Naive thymus-derived CD4-positive, alpha-beta T cell (primary cell): ENCODE measurements around the gene BTBD19. TPM values are rescaled to one million over a fixed set of nuclear protein-coding genes. Genes with fewer than 3 reads are reported as not detected.
A peak's percentile ranks its signal among the peaks of the same experiment; 100 is the strongest.

Experiments
- ATAC-seq: fragments of 150-1000 bp; cut with Tn5 transposase; 2 replicates; pipeline ENCODE4 v1.10.0; 2021; ENCODE audit warnings: mild to moderate bottlenecking, moderate library complexity
- CTCF ChIA-PET: fragments of 350-600 bp; sonication (Branson Sonifier 250); formaldehyde crosslinking; loops from one replicate; lab custom pipeline; 2021; ENCODE audit warnings: antibody characterized with exemption; lab: Charles Lee
- POLR2A ChIA-PET: fragments of 350-600 bp; sonication (Branson Sonifier 250); formaldehyde crosslinking; loops from one replicate; lab custom pipeline; 2021; ENCODE audit warnings: antibody characterized with exemption, inconsistent platforms; lab: Charles Lee
- DNase-seq, 9 donors: peaks; one replicate each; pipeline versions ENCODE4 v3.0.0 to v3.0.0-alpha.2; 2020 to 2022; ENCODE audit warnings: mixed read lengths in 1 of 9
- H3K27ac ChIP-seq: one replicate; pipeline ENCODE4 v1.7.0; 2013; ENCODE audit warnings: mild to moderate bottlenecking, low read depth, low read length, moderate library complexity
- H3K27me3 ChIP-seq, 2 donors: one replicate each; pipeline ENCODE4 v1.7.0; 2013; ENCODE audit warnings: low read length in 2 of 2, mild to moderate bottlenecking in 2 of 2, moderate library complexity in 2 of 2; ENCODE audit not compliant: control insufficient read depth in 2 of 2, insufficient read depth in 2 of 2
- H3K36me3 ChIP-seq, 3 experiments: 1 replicate in 2 of 3; 2 replicates in 1 of 3; pipeline ENCODE4 v1.7.0; 2013; ENCODE audit warnings: low read length in 3 of 3, mild to moderate bottlenecking in 3 of 3, moderate library complexity in 1 of 3; ENCODE audit not compliant: insufficient read depth in 3 of 3, control insufficient read depth in 2 of 3
- H3K4me1 ChIP-seq, 2 donors: one replicate each; pipeline ENCODE4 v1.7.0; 2013; ENCODE audit warnings: low read length in 2 of 2, mild to moderate bottlenecking in 2 of 2, moderate library complexity in 1 of 2; ENCODE audit not compliant: control insufficient read depth in 2 of 2, insufficient read depth in 2 of 2
- H3K4me3 ChIP-seq: 2 replicates; pipeline ENCODE4 v1.7.0; 2013; ENCODE audit warnings: mild to moderate bottlenecking, low read length
- H3K9me3 ChIP-seq, 3 experiments: 1 replicate in 2 of 3; 2 replicates in 1 of 3; pipeline ENCODE4 v1.7.0; 2013; ENCODE audit warnings: low read length in 3 of 3; ENCODE audit not compliant: control insufficient read depth in 2 of 3
- H3K27ac Mint-ChIP-seq, 9 donors: one replicate each; pipeline ENCODE4 v1.8.0; 2020 to 2022; ENCODE audit warnings: mixed read lengths in 9 of 9, mild to moderate bottlenecking in 8 of 9, moderate library complexity in 5 of 9, inconsistent platforms in 2 of 9
- H3K27me3 Mint-ChIP-seq, 5 donors: one replicate each; pipeline ENCODE4 v1.8.0; 2021 to 2022; ENCODE audit warnings: mixed read lengths in 5 of 5, mild to moderate bottlenecking in 1 of 5
- H3K36me3 Mint-ChIP-seq, 5 donors: one replicate each; pipeline ENCODE4 v1.8.0; 2020 to 2022; ENCODE audit warnings: mixed read lengths in 5 of 5, mild to moderate bottlenecking in 3 of 5, inconsistent platforms in 1 of 5
- H3K4me1 Mint-ChIP-seq, 7 donors: one replicate each; pipeline ENCODE4 v1.8.0; 2020 to 2022; ENCODE audit warnings: mixed read lengths in 7 of 7, mild to moderate bottlenecking in 3 of 7, inconsistent platforms in 1 of 7
- H3K4me3 Mint-ChIP-seq, 10 donors: one replicate each; pipeline ENCODE4 v1.8.0; 2020 to 2022; ENCODE audit warnings: mild to moderate bottlenecking in 10 of 10, mixed read lengths in 10 of 10, moderate library complexity in 6 of 10, inconsistent platforms in 2 of 10
- H3K9me3 Mint-ChIP-seq, 11 donors: one replicate each; pipeline ENCODE4 v1.8.0; 2020 to 2022; ENCODE audit warnings: mixed read lengths in 11 of 11, mild to moderate bottlenecking in 4 of 11, inconsistent platforms in 1 of 11, moderate library complexity in 1 of 11
- intact Hi-C, 2 donors: fragments of 100-400 bp; cut with micrococcal nuclease; formaldehyde crosslinking; loops; one replicate each; pipeline ENCODE4 v1.15.1; 2023
- polyA plus RNA-seq, 2 donors: library from polyadenylated mRNA; unstranded; fragments of 300-500 nt; fragmentation: Illumina TruSeq; gene quantifications; one replicate each; pipeline ENCODE4 v1.2.3, GENCODE V29; 2021
- total RNA-seq, 6 experiments: library from RNA in 5 of 6; stranded (reverse) in 5 of 6; gene quantifications; 1 replicate in 5 of 6; 2 replicates in 1 of 6; pipeline ENCODE4 v1.2.3 and lab custom pipeline; 2021 to 2026

The BTBD19 gene
- total and polyA plus RNA-seq, 7 experiments from 2014 or later, result 0.07 to 47.2 (median 12.5) TPM

- peak in 1 of 9 donors; percentile 8 for DNase-seq
- ChIA-PET CTCF (interaction anchor here (1.1 to 2.9 kb wide), 2 partner anchors 9 to 30 kb away, joined by 4 to 34 read pairs; partner anchors contain the start of genes BEST4, BTBD19 and DYNLT4), POLR2A (interaction anchor here (1.2 to 14.4 kb wide), 8 partner anchors 10 to 195 kb away, joined by 4 to 709 read pairs (median 44); partner anchors contain the start of genes BEST4, BTBD19, DYNLT4 and HECTD3)
- no peaks in the 10 kb centered on the region for H3K27me3 Mint-ChIP-seq
- intact Hi-C loops, result no loop called here
- H3K36me3 Mint-ChIP-seq, result peaks cover 0 to 18% (median 0%) of the 10 kb centered on the region in 5 donors
- Histone ChIP-seq H3K27me3 (no peaks in the 10 kb centered on the region), H3K9me3 (no peaks in the 10 kb centered on the region), H3K27ac (no peak overlapping the region), H3K36me3 (no peaks in the 10 kb centered on the region), H3K4me3 (no peak overlapping the region), H3K4me1 (peaks cover 8 to 33% of the 10 kb centered on the region in 2 donors)
- H3K4me1 Mint-ChIP-seq, result peaks cover 39 to 63% (median 55%) of the 10 kb centered on the region in 7 donors
- H3K27ac Mint-ChIP-seq, result peak overlapping the region in 8 of 9 donors; percentile 74 to 100 (median 93)
- H3K4me3 Mint-ChIP-seq, result peak overlapping the region; percentile 1 to 95 (median 61)
- ATAC-seq, result no peak
- H3K9me3 Mint-ChIP-seq, result peaks cover 0 to 3% (median 0%) of the 10 kb centered on the region in 11 donors
These were observed 9.0 kb downstream of the BTBD19 start for GRCh38 chr1:44817307-44817706.

- ChIA-PET POLR2A (interaction anchor here (1.0 to 14.4 kb wide), 13 partner anchors 11 to 194 kb away, joined by 3 to 709 read pairs (median 30); partner anchors contain the start of genes BEST4, BTBD19, DYNLT4 and EIF2B3), CTCF (interaction anchor here (0.8 to 3.0 kb wide), 4 partner anchors 9 to 30 kb away, joined by 3 to 44 read pairs (median 19); partner anchors contain the start of genes BEST4, BTBD19, DYNLT4 and PLK3)
- Histone ChIP-seq H3K4me3 (no peak overlapping the region), H3K27me3 (no peaks in the 10 kb centered on the region), H3K4me1 (peaks cover 8 to 33% of the 10 kb centered on the region in 2 donors), H3K27ac (no peak overlapping the region), H3K9me3 (no peaks in the 10 kb centered on the region), H3K36me3 (no peaks in the 10 kb centered on the region)
- Mint-ChIP-seq H3K4me3 (peak overlapping the region; percentile 56 to 95 (median 76)), H3K9me3 (peaks cover 0 to 3% (median 0%) of the 10 kb centered on the region in 11 donors), H3K27ac (peak overlapping the region; percentile 74 to 100 (median 100)), H3K4me1 (peaks cover 39 to 59% (median 54%) of the 10 kb centered on the region in 7 donors), H3K27me3 (no peaks in the 10 kb centered on the region), H3K36me3 (peaks cover 0 to 18% (median 0%) of the 10 kb centered on the region in 5 donors)
- ATAC-seq (no peak), DNase-seq (peak in 1 of 9 donors; percentile 7)
- intact Hi-C loops, result no loop called here
These were observed 9.6 kb downstream of the BTBD19 start for GRCh38 chr1:44817771-44818495.

- DNase-seq, result no peak
- H3K27me3 Mint-ChIP-seq, result no peaks in the 10 kb centered on the region
- H3K36me3 Mint-ChIP-seq, result peaks cover 0 to 14% (median 0%) of the 10 kb centered on the region in 5 donors
- H3K4me1 Mint-ChIP-seq, result peaks cover 34 to 51% (median 47%) of the 10 kb centered on the region in 7 donors
- Histone ChIP-seq H3K4me3 (peak overlapping the region; percentile 66), H3K27me3 (no peaks in the 10 kb centered on the region), H3K4me1 (peaks cover 3 to 26% of the 10 kb centered on the region in 2 donors), H3K36me3 (no peaks in the 10 kb centered on the region), H3K9me3 (no peaks in the 10 kb centered on the region), H3K27ac (peak overlapping the region; percentile 92)
- peak overlapping the region; percentile 91 to 96 (median 94) for H3K4me3 Mint-ChIP-seq
- intact Hi-C loops, result loop anchor here (1.0 kb wide), 5 partner anchors 10 to 88 kb away; partner anchors contain the start of genes RNU5D-1 (in 1 of the 2) and RPS8 (in 1 of the 2)
- CTCF ChIA-PET, result interaction anchor here (0.7 to 3.0 kb wide), 4 partner anchors 11 to 95 kb away, joined by 3 to 44 read pairs (median 20); partner anchors contain the start of genes BTBD19, DYNLT4 and PLK3
- H3K27ac Mint-ChIP-seq, result peak overlapping the region; percentile 99 to 100 (median 100)
- peaks cover 0 to under 1% (median 0%) of the 10 kb centered on the region in 11 donors for H3K9me3 Mint-ChIP-seq
- no peak for ATAC-seq
- POLR2A ChIA-PET, result interaction anchor here (0.6 to 14.4 kb wide), 31 partner anchors 8 to 1867 kb away, joined by 3 to 709 read pairs (median 5); partner anchors contain the start of genes BEST4, BTBD19, CCDC163 and DYNLT4
These were observed 10.9 kb downstream of the BTBD19 start for GRCh38 chr1:44819196-44819607.

- ATAC-seq (peak; percentile 86), DNase-seq (peak; percentile 75 to 91 (median 86))
- intact Hi-C loops, result loop anchor here (1.0 to 5.0 kb wide), 8 partner anchors 10 to 193 kb away; partner anchors contain the start of genes RNU5D-1 (in 2 of the 2), RPS8 (in 2 of the 2), BEST4 (in 1 of the 2) and HECTD3 (in 1 of the 2)
- peak overlapping the region; percentile 91 to 96 (median 94) for H3K4me3 Mint-ChIP-seq
- H3K4me3 ChIP-seq, result peak overlapping the region; percentile 66
- H3K27me3 ChIP-seq, result no peaks in the 10 kb centered on the region
- peak overlapping the region; percentile 92 for H3K27ac ChIP-seq
- CTCF ChIA-PET, result interaction anchor here (0.7 to 3.0 kb wide), 5 partner anchors 11 to 167 kb away, joined by 3 to 44 read pairs (median 5); partner anchors contain the start of genes BTBD19, DYNLT4, EIF2B3 and PLK3
- no peaks in the 10 kb centered on the region for H3K9me3 ChIP-seq
- POLR2A ChIA-PET, result interaction anchor here (0.6 to 14.4 kb wide), 39 partner anchors 8 to 1867 kb away, joined by 3 to 709 read pairs (median 5); partner anchors contain the start of genes BEST4, BTBD19, CCDC163 and DYNLT4
- no peaks in the 10 kb centered on the region for H3K36me3 ChIP-seq
- no peaks in the 10 kb centered on the region for H3K27me3 Mint-ChIP-seq
- H3K36me3 Mint-ChIP-seq, result peaks cover 0 to 13% (median 0%) of the 10 kb centered on the region in 5 donors
- peaks cover 31 to 48% (median 45%) of the 10 kb centered on the region in 7 donors for H3K4me1 Mint-ChIP-seq
- H3K27ac Mint-ChIP-seq, result peak overlapping the region; percentile 99 to 100 (median 100)
- no peaks in the 10 kb centered on the region for H3K9me3 Mint-ChIP-seq
- peaks cover 0 to 21% of the 10 kb centered on the region in 2 donors for H3K4me1 ChIP-seq
These were observed 11.4 kb downstream of the BTBD19 start for GRCh38 chr1:44819608-44820327.

- peak overlapping the region; percentile 92 for H3K27ac ChIP-seq
- peak overlapping the region; percentile 99 to 100 (median 100) for H3K27ac Mint-ChIP-seq
- POLR2A ChIA-PET, result interaction anchor here (0.6 to 14.4 kb wide), 22 partner anchors 9 to 779 kb away, joined by 3 to 709 read pairs (median 5); partner anchors contain the start of genes BEST4, BTBD19, DYNLT4 and EIF2B3
- DNase-seq, result no peak
- H3K9me3 Mint-ChIP-seq, result no peaks in the 10 kb centered on the region
- no peak for ATAC-seq
- peaks cover 0 to 8% (median 0%) of the 10 kb centered on the region in 5 donors for H3K36me3 Mint-ChIP-seq
- H3K27me3 Mint-ChIP-seq, result no peaks in the 10 kb centered on the region
- H3K4me1 Mint-ChIP-seq, result peaks cover 25 to 40% (median 37%) of the 10 kb centered on the region in 7 donors
- CTCF ChIA-PET, result interaction anchor here (0.7 to 3.0 kb wide), 7 partner anchors 11 to 168 kb away, joined by 3 to 44 read pairs (median 5); partner anchors contain the start of genes EIF2B3 and PLK3
- H3K4me3 Mint-ChIP-seq, result peak overlapping the region; percentile 91 to 96 (median 94)
- intact Hi-C loops, result loop anchor here (1.0 to 5.0 kb wide), 6 partner anchors 16 to 192 kb away; partner anchors contain the start of genes BEST4 (in 1 of the 2), HECTD3 (in 1 of the 2), RNU5D-1 (in 1 of the 2) and RPS8 (in 1 of the 2)
- H3K4me3 ChIP-seq, result peak overlapping the region; percentile 66
- no peaks in the 10 kb centered on the region for H3K9me3 ChIP-seq
- H3K4me1 ChIP-seq, result peaks cover 0 to 19% of the 10 kb centered on the region in 2 donors
- H3K36me3 ChIP-seq, result no peaks in the 10 kb centered on the region
- no peaks in the 10 kb centered on the region for H3K27me3 ChIP-seq
These were observed 12.3 kb downstream of the BTBD19 start for GRCh38 chr1:44820328-44821239.
